GM18505 (cell line): ENCODE results near the gene CLIC5.

Source experiments
- ATAC-seq: cut with Tn5 transposase; IDR thresholded peaks from one replicate; pipeline ENCODE4 v1.9.1; 2021; ENCODE audit not compliant: unreplicated experiment
- POLR2A ChIP-seq: IDR thresholded peaks from 4 replicates; pipeline ENCODE4 v1.6.1; 2011; ENCODE audit warnings: borderline replicate concordance; ENCODE audit not compliant: insufficient read depth, insufficient read length; ENCODE audit errors: extremely low read depth

The CLIC5 gene

DNA sequence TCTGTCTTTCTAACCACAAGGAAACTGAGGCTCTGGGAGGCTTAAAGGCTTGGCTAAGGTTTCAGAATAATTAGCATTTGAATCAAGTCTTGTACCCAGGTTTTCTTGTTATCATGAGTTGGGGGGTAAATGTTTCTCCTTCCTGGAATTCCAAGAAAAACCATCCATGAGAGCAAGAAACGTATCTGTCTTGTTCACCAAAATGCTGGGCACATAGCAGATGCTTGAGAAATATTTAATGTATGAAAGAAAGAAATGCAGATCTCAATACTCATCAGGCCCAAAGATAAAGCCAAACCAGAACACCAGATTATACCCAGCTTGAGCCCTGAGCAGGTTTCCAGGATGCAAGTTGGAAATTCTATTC, 164.6 kb downstream of the CLIC5 start:
- no peak for ATAC-seq
- TF ChIP-seq POLR2A = no peak

DNA sequence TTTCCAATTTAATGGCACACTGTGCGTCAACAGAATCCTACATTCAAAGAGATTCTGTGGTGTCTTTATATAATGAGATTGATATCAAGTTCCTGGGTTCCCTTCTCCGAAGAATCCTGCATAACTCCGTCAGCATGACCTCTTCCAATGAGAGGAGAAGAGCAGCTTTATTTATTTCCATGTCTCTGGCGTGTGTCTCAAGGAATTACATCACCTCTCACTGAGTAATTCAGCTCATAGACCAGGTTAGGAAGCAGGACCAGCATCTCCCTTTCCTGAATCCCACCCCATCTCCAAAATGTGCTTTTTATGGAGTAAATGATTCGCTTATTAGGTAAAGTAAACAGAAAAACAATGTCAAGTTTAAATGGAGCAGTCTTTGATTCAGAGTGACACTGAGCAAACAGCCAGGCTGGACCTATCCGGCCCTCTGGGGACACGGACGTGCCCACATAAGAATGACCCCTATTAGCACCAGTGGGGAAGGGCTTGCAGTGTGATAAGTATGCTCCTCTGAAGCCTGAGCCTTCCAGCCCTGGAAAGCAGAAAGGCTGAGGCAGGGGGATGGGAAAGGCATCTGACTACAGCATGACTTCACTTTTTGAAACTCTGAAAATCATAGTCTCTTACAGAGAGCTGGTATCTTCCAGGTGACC, 165.2 kb downstream of the CLIC5 start:
- ATAC-seq = no peak
- TF ChIP-seq POLR2A = no peak

DNA sequence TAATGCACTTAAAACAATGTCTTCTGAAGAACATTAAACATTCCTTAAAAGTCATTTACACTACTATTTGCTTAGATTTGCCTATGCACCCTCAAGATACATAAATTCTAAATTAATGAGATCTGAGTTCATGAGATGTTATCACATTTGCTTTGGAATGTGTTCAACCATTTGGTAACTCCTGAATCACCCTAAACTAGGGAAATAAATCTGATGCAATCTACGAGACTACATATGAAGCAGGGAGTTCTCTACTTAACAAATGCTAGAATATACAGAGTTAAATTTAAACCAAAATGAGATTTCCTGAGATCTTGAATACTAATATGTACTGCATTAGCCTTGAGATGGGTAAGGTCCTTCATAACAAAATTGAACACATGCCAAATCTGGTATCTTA, 170.1 kb downstream of the CLIC5 start:
- no peak for ATAC-seq

DNA sequence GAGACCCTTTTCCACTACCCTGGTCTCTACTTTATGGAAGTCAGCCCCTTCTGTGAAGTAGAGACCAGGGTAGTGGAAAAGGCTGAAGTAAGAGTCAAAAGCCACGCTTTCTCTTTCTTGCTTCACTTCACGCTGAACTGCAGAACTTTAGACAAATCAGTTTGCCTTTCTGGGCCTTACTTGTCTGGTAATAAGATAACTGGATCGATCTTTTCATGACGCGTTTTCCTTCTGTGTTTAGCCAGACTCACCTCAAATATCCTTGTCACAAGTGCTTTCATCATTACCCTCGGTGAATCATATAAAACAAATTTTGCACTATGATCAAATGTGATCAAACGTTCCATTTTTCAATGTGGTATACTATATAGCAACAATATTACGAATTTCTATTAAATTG, 170.7 kb downstream of the CLIC5 start:
- TF ChIP-seq POLR2A = no peak
- no peak for ATAC-seq

More for the DNA sequence above, 170.1 kb downstream of the CLIC5 start:
- no peak for TF ChIP-seq POLR2A

DNA sequence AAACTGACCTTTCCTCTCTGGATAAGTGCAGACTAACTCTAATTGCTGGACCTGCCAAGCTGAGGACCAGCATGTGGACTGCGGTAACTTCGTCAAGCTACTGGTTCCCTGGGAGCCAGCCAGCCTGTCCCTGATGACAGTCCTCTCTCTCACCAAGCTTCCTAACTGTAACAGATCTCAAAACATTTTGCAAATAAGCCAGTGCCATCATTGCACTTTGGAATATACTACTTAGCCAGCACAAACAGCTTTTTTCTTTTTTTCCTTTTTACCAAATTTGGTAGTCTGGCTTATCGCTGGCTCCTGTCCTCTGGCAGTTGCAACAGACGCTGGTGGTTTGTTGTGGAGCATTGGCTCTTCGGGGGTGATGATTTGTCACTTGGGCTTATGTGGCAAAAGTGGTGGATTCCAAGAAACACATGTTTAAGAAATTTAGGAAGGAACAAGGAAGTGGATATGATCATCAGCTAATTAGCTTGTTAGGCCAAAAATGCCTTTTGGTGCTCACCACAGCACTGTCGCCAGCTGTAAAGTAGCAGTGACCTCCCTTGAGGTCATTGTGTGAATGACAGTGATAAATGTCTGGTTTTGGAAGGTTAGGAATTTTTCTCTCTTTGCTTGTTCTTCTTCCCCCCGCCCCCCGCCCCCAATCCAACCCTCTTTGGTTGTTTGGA, 171.7 kb downstream of the CLIC5 start:
- ATAC-seq = no peak
- no peak for TF ChIP-seq POLR2A

DNA sequence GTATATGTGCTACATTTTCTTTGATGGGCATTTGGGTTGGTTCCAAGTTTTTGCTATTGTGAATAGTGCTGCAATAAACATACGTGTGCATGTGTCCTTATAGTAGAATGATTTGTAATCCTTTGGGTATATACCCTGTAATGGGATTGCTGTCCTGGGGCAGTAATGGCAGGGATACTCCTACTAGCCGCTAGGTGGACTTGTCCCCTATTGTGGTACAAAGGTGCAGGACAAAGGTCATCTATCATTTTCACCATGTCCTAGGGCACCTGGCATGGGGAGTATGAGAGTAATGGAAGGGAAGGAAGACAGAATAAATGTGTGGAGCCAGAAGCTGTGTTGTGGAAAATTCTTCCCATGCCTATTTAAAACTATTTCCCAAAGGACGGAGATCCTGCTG, 174.6 kb downstream of the CLIC5 start:
- no peak for ATAC-seq

DNA sequence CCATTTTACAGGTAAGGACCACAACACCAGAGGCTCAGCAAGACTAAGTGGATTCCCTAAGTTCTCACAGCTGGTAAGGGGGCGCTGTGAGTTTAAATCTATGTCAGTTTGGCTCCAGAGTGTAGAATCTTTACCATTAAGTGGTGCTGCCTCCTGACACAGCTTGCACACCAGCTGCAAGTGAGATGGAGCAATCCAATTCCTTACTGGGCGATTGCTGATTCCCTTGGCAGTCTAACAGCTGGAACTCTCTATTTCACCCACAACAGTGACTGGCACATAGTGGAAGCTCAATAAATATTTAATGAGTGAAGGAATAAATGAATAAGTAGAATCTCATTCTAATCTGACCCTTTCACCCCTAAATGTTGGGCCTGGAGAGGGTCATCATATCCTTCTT, 176.7 kb downstream of the CLIC5 start:
- no peak for TF ChIP-seq POLR2A
- ATAC-seq = no peak

More for the DNA sequence above, 174.6 kb downstream of the CLIC5 start:
- TF ChIP-seq POLR2A = no peak

DNA sequence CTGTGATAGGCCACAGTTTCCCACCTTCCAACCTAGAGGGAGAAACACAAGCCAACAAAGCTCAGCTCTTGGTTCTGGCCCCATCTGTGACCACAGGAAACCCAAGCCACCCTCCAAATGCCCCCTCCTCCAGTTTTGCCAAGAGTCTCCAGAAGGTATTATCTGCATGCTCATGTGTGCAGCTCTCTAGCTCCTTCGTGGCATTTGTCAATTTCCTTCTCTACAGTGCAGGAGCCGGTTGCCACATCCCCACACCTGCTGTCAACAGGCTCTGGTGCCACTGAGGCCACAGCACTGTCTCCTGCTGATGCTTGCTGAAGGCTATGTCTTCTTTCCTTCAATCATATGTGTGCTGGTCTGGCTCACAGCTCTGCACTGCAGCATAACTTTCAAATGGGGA, 177.2 kb downstream of the CLIC5 start:
- no peak for ATAC-seq
- no peak for TF ChIP-seq POLR2A

DNA sequence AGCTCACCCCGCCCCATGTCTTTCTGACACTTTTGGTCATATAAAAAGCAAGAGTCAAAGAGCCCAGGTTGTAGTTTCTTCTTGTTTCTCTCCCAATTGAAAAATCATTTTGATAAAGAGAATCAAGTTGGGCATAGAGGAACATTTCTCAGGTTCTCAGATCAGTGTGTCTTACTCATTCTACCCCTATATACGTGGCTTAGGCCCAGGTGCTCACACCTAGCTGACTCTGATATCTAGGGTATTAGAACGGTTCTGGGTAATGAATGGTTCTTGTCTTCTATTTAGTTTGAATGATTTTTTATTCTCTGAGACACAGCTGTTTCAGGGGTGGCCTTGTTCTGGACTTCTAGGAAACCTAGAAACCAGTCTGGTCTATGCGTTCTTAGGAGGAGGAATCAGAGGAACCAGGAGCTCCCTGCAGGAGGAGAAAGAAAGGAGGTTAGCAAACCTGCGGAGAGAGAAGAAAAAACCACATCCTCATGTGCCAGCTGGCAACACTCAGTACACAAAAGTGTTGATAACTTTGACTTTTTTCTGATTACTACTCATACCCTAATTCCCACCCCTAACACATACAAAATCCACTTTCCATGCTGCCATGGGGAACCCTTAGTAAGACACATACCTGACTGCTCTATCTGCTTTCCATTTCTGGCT, 178.0 kb downstream of the CLIC5 start:
- ATAC-seq = no peak
- TF ChIP-seq POLR2A = no peak

DNA sequence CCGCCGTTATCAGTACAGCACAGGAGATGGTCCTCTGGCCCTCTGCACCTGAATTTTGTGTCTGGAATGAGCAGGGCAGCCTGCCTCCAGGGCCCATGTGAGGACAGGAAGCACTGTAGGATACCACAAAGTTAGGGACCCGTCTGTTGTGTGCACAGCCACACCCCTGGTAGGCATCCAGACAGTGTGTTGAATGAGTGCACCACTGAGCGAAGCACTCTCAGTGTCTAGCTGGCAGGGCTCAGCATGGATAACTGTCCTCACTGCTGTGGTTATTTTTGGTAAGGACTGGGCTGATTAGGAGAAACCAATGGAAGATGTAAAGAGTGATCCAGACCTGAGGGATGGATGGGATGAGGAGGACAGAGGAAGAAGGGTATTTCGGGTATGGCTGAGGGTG, 178.7 kb downstream of the CLIC5 start:
- no peak for TF ChIP-seq POLR2A

DNA sequence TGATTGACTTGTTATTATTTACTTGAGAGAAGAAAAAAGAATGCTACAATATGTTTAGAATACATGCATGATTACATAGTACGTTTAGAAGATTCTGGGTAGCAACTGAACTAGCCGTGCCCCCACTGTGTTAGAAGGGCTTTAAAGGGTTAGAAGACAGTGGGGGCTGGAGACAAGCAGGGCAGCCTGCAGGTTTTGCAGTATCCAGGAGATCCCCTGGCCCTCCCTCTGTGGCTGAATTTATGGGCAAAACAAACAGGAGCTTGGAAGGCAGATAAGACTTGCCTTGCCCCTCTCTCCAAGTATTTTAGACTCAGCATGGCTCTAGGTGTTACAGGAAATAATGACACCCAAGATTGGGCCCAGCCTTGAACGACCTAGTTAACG, 179.2 kb downstream of the CLIC5 start:
- ATAC-seq = no peak
- TF ChIP-seq POLR2A = no peak

More for the DNA sequence above, 178.7 kb downstream of the CLIC5 start:
- no peak for ATAC-seq

DNA sequence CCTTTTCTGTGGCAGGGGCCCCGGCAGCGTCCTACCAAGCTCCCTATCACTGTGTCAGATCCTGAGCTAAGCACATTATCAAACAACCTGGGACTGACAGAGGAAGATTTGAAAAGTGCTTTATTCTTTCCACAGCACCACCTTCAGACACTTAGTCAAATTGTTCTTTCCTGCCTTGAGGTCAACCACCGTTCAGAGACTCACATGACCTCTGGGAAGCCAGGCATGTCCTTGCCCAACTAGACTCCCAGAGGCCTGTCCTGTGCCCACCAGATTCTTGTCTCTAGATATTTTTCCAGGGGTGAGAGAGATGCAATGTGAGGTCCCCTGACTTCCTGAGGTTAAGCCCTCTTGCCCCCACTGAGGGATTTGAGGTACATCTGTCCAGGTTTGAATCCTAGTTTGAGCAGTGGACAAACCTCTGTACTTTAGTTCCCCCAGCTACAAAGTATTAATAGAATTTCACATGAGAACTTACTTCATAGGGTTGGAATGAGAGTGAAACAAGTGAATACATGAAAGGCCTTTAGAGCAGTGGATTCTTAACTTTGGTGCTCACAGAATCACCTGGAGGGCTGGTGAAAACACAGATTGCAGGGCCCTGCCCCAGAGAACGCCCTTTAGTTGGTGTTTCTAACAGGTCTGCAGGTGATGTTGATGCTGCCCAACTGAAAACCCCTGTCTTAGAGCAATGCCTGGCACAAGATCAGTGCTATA, 179.8 kb downstream of the CLIC5 start:
- ATAC-seq = no peak
- TF ChIP-seq POLR2A = no peak

DNA sequence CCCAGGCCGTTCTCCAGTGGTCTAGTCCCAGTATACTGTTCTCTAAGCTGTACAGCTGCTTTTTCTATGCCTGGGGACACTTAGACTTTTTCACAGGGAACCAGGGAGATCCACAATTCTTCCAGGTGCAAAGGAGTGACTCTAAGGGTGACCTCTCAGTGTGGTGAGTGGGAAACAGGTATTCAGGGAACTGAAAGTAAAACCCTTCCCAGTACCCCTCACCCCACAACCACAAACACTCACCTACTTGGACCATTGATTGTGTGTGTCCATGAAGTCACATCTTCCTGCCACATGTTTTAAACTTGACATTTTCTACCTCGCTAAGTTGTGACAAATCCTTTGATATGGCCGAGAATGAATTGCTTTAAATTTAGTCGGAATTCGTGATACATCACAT, 183.6 kb downstream of the CLIC5 start:
- TF ChIP-seq POLR2A = no peak
- ATAC-seq = no peak
